WI38 (cell line): ENCODE data around the gene KCNAB1.

ENCODE experiments used
- H3K4me3 ChIP-seq: 2 replicates; pipeline ENCODE4 v1.5.1; 2011; ENCODE audit warnings: low read depth, mild to moderate bottlenecking, control low read depth, low read length
- CTCF ChIP-seq: IDR thresholded peaks from 2 replicates; pipeline ENCODE4 v1.5.1; 2012; ENCODE audit warnings: low read depth, mild to moderate bottlenecking, control low read depth, low read length

KCNAB1 gene

GRCh38 chr3:156409694-156410093, 289.3 kb downstream of the KCNAB1 start:
- no peak for TF ChIP-seq CTCF
- no peak overlapping the region for H3K4me3 ChIP-seq

- no peak for TF ChIP-seq CTCF
- H3K4me3 ChIP-seq = no peak overlapping the region
Measured at GRCh38 chr3:156412600-156412999, 292.2 kb downstream of the KCNAB1 start.

- H3K4me3 ChIP-seq = no peak overlapping the region
- no peak for TF ChIP-seq CTCF
Measured at GRCh38 chr3:156413293-156413892, 293.0 kb downstream of the KCNAB1 start.

GRCh38 chr3:156416846-156417558, 296.6 kb downstream of the KCNAB1 start:
- TF ChIP-seq CTCF = no peak
- H3K4me3 ChIP-seq = no peak overlapping the region

- no peak overlapping the region for H3K4me3 ChIP-seq
- no peak for TF ChIP-seq CTCF
Measured at GRCh38 chr3:156417559-156418132, 297.3 kb downstream of the KCNAB1 start.

GRCh38 chr3:156418428-156418827, 298.1 kb downstream of the KCNAB1 start:
- no peak overlapping the region for H3K4me3 ChIP-seq
- no peak for TF ChIP-seq CTCF

- TF ChIP-seq CTCF = no peak
- no peak overlapping the region for H3K4me3 ChIP-seq
Measured at GRCh38 chr3:156421534-156421933, 301.2 kb downstream of the KCNAB1 start.
